Activated CD4-positive, alpha-beta T cell treated with anti-CD3 and anti-CD28 coated beads, Interleukin-2, amount 10 ng/mL, durations not matched to agents 24 days and 14 days (primary cell): ENCODE measurements around the gene PACS2. TPM values are rescaled to one million over a fixed set of nuclear protein-coding genes. Genes with fewer than 3 reads are reported as not detected.

Experiments
- DNase-seq: peaks from one replicate; pipeline ENCODE4 v3.0.0; 2022
- H3K27ac Mint-ChIP-seq: one replicate; pipeline ENCODE4 v1.8.0; 2022; ENCODE audit warnings: mild to moderate bottlenecking, mixed read lengths
- H3K27me3 Mint-ChIP-seq: one replicate; pipeline ENCODE4 v1.8.0; 2022; ENCODE audit warnings: mixed read lengths
- H3K36me3 Mint-ChIP-seq: one replicate; pipeline ENCODE4 v1.8.0; 2022; ENCODE audit warnings: low read depth, mild to moderate bottlenecking, mixed read lengths
- H3K4me1 Mint-ChIP-seq: one replicate; pipeline ENCODE4 v1.8.0; 2021; ENCODE audit warnings: mixed read lengths
- H3K4me3 Mint-ChIP-seq: one replicate; pipeline ENCODE4 v1.8.0; 2022; ENCODE audit warnings: mild to moderate bottlenecking, moderate library complexity, mixed read lengths
- H3K9me3 Mint-ChIP-seq: one replicate; pipeline ENCODE4 v1.8.0; 2021; ENCODE audit warnings: mixed read lengths
- intact Hi-C: fragments of 100-400 bp; cut with micrococcal nuclease; formaldehyde crosslinking; loops from one replicate; pipeline ENCODE4 v1.15.1; 2023
- total RNA-seq: library from RNA; stranded (reverse); gene quantifications from 2 replicates; pipeline ENCODE4 v1.2.3, GENCODE V29; 2022

Gene PACS2
- total RNA-seq, 1 donor from 2014 or later: 33.9 TPM

DNA sequence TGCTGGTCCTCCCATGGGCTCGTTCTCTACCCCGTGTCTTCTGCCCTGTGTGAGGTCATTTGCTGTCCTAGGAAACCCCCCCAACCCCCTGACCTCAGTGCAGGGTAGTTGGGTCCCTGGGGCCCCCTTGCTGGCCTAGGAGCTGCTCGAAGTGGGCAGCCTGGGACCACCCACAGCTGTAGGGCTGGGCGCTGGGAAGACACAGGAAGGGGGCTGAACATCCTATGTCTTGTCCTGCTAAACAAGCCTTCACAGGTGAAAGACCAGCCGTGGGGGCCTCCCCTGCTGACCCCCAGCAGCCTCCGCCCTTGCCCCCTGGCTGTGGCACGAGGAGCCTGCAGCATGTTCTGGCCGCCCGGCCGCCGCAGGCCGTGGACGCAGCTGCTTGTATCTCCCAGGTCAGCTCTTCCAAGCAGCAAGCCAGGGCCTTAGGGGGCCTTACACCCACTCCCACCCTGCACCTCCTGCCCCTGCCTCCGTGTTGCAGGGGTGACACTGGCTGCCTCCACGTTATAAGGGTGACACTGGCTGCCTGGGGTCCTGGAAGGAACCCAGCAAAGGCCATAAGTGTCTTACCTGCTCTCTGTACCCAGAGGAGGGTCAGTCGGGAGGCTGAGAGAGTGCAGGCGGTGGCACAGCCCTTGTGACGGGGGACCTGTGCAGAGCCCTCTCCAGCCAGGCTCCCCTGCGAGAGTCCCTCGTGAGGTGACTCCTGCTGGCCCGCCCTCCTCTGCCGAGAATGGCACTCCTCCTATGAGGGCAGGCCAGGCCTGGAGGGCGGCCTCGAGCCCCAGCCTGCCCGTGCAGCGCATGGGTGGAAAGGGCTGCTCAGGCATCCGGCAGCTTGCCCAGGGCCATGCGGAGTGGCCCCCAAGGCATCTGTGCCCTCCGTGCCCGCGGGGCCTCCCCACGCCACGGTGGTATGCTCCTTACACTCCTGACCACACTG, 72.3 kb downstream of the PACS2 start:
- no peak overlapping the region for H3K27ac Mint-ChIP-seq
- intact Hi-C loops: no loop called here
- H3K36me3 Mint-ChIP-seq: peaks cover 1% of the 10 kb centered on the region

DNA sequence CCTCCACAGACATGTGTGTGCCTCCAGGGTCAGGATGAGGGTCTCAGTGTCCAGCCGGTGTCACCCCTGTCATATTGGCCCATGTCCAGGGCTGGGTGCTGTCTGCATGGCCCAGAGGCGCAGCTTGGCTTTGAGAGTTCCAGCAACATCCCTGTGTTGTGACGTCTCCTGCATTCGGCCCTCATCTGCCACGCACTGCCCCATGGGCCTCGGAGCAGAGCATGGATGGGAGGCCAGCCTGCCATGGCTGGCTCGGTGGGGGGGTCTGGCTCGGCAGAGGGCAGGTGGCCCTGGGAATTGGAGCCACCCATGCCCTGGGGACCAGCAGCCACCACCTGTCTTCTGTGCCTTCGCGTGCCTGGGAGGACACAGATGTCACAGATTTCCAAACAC, 73.0 kb downstream of the PACS2 start:
- Mint-ChIP-seq H3K4me1 (peaks cover 5% of the 10 kb centered on the region), H3K4me3 (no peak overlapping the region), H3K9me3 (no peaks in the 10 kb centered on the region), H3K27me3 (no peaks in the 10 kb centered on the region), H3K36me3 (peaks cover 1% of the 10 kb centered on the region), H3K27ac (no peak overlapping the region)
- intact Hi-C loops: no loop called here
- DNase-seq: no peak

More for the DNA sequence above, 72.3 kb downstream of the PACS2 start:
- H3K4me1 Mint-ChIP-seq: peaks cover 5% of the 10 kb centered on the region
- H3K27me3 Mint-ChIP-seq: no peaks in the 10 kb centered on the region
- H3K4me3 Mint-ChIP-seq: no peak overlapping the region
- DNase-seq: no peak
- H3K9me3 Mint-ChIP-seq: no peaks in the 10 kb centered on the region

DNA sequence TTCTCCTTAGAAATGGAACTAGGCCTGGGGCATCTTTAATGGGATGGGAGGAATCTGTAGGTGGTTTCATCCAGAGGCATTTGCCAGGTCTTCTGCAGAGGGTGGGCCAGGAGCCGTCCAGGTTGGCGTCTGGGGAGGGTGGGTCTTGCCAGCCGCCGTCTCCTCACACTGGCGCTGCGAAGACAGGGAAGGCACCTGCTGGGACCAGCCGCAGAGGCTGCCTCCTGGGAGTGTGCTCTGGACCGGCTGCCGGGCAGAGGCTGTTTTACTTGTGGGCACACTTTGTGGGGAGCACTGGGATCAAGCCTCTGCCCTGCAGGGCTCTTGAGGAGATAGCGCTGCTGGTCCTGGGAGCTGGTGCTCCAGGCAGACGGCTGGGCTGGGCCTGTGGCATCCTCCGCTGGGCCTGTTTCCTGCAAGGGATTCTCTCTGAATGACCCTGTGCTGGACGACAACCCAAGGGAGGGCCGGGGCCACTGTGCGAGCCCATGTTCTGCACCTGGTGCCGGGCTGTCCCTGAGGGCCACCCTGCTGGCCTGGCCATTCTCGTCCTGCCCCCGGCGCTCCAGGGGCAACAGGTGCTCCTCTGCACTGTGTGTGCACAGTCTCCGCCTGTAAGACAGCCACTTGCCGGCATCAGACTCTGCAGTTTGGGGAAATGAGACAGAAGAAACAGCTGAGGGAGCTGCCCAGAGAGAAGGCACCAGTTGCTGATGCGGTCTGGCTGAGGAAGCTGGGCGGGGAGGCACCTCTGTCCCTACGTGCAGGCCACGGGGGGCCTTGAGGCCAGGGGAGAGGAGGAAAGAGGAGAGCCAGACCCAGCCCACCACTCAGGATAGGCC, 73.8 kb downstream of the PACS2 start:
- peaks cover 5% of the 10 kb centered on the region for H3K4me1 Mint-ChIP-seq
- intact Hi-C loops: no loop called here
- H3K9me3 Mint-ChIP-seq: no peaks in the 10 kb centered on the region
- peaks cover 1% of the 10 kb centered on the region for H3K36me3 Mint-ChIP-seq
- no peaks in the 10 kb centered on the region for H3K27me3 Mint-ChIP-seq
- DNase-seq: no peak
- no peak overlapping the region for H3K4me3 Mint-ChIP-seq
- no peak overlapping the region for H3K27ac Mint-ChIP-seq

DNA sequence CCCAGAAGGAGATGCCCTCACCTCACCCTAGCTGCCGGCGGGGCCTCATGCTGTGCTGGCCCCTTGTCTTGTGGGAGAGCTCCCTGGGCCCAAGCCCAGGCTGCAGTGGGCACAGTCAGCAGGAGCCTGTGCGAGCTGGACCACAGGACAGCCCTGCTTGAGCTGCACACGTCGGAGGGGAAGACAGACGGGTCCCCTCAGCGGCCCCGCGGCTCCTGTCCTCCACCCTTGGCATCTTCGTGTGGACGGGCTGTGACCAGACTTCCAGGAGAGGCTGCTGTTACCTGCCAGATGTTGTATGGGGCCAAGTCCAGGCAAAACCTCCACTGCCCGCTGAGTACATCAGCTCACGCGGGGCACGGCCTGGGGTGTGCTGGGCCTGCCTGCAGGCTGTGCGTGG, 74.4 kb downstream of the PACS2 start:
- Mint-ChIP-seq H3K4me3 (no peak overlapping the region), H3K4me1 (peaks cover 5% of the 10 kb centered on the region), H3K9me3 (no peaks in the 10 kb centered on the region), H3K27ac (no peak overlapping the region), H3K27me3 (no peaks in the 10 kb centered on the region), H3K36me3 (no peaks in the 10 kb centered on the region)
- intact Hi-C loops: no loop called here
- no peak for DNase-seq

DNA sequence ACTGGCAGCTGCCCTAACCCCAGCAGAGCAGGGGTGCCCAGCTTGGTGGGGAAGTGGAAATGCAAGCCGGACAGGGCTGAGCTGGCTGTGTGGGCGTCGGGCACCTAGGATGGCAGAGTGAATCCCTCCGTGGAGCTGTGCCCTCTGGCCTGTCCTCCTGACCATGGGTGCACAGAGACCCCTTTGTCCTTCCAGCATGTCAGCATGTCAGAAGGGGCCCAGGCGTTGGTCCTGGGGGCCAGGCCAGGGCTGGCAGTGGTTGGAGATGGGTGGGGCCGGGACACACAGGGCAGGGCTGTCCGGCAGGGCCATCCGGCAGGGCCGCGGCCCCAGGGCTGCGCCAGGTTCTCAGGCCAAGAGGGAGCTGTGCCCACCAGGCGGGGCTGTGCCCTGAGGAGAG, 75.0 kb downstream of the PACS2 start:
- no peak for DNase-seq
- intact Hi-C loops: no loop called here
- Mint-ChIP-seq H3K4me1 (peaks cover 5% of the 10 kb centered on the region), H3K27ac (no peak overlapping the region), H3K27me3 (no peaks in the 10 kb centered on the region), H3K36me3 (no peaks in the 10 kb centered on the region), H3K4me3 (no peak overlapping the region), H3K9me3 (no peaks in the 10 kb centered on the region)

DNA sequence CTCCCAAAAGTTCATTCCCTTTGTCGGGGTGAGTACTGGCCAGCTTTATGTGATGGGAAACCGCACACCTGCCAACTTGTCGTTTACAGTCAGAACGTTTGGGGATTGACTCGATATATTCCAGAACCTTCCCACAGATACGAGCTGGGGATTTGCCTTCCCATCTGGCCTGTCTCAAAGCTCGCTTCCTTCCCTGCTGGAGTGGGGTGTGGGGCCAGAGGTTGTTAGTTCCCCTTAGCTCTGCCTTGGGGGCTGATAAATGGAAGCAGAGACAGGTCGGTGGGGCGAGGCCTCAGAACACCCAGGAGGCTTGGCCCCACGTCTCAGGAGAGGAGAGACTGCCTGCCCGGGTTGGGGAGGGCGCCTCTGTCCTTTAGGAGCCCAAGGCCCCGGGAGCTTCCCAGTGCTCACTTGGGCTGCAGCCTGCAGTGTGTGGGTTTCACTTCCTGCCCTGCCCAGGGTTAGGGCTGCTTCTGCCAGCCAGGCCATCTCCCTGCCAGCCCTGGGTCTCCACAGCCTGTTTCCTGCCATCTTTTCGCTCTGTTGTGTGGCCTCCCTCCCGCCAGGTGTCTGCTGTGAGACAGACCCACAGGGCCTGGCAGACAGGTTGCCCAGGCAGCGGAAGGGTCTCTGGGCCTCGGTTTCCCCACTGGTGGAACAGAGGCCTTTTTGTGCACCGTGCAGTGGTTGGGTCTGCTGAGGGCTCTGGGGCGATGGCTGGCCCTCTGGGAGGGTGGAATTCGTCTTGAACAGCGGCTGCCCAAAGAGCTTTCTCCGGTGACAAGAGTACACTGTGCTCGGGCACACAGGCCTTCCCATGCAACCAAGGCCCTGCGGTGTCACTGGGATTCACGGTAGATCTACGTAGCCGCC, 75.7 kb downstream of the PACS2 start:
- Mint-ChIP-seq H3K27ac (no peak overlapping the region), H3K4me3 (no peak overlapping the region), H3K4me1 (peaks cover 5% of the 10 kb centered on the region), H3K36me3 (no peaks in the 10 kb centered on the region), H3K27me3 (no peaks in the 10 kb centered on the region), H3K9me3 (no peaks in the 10 kb centered on the region)
- DNase-seq: no peak
- intact Hi-C loops: no loop called here

DNA sequence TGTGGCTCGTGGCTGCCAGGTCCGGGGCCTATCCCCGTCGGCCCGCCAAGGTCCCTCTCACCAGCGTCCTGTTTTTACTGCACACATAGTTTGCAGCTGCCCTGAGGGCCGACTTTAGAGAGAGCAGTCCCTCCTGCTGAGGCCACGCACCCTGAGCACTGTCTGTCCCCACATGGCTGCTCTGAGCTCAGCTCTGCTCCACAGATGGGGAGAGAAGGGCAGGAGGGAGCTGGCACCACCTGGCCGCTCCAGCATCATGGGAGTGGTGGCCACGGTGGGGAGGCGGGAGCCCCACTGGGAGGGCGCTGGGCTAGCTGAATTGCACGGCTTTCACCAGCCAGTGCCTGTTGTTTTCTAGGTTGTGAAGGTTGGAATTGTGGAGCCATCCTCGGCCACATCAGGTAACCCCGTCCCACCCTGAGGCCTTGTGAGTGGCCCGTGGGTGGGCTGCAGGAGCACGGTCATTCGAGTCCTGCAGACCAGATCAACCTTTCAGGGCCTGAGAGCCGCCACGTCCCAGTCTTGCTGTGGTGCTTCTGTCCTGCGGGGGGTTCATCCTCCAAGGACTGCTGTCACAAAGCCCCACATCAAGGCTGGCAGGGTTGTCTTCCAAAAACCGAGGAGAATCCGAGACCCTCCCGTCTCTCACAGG, 76.4 kb downstream of the PACS2 start:
- Mint-ChIP-seq H3K9me3 (no peaks in the 10 kb centered on the region), H3K36me3 (no peaks in the 10 kb centered on the region), H3K4me3 (no peak overlapping the region), H3K4me1 (peaks cover 5% of the 10 kb centered on the region), H3K27me3 (no peaks in the 10 kb centered on the region), H3K27ac (no peak overlapping the region)
- no peak for DNase-seq
- intact Hi-C loops: no loop called here

DNA sequence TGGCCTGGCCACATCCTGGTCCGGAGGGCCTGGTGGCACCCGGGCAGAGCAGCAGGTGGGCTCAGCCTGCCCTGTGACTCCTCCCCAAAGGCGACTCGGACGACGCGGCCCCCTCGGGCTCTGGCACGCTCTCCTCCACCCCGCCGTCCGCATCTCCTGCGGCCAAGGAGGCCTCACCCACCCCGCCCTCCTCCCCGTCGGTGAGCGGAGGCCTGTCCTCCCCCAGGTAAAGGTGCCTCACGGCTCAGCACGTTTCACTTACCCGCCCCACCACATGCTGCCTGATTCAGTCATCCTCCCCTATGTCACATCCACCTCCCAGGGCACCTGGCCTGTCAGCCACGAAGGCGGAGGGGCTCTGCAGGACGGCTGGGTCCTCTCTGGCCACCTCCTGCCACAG, 77.0 kb downstream of the PACS2 start:
- DNase-seq: no peak
- H3K27ac Mint-ChIP-seq: peak overlapping the region; percentile 12
- intact Hi-C loops: no loop called here
- no peak overlapping the region for H3K4me3 Mint-ChIP-seq
- H3K27me3 Mint-ChIP-seq: no peaks in the 10 kb centered on the region
- H3K4me1 Mint-ChIP-seq: peaks cover 5% of the 10 kb centered on the region
- H3K9me3 Mint-ChIP-seq: no peaks in the 10 kb centered on the region
- H3K36me3 Mint-ChIP-seq: no peaks in the 10 kb centered on the region

DNA sequence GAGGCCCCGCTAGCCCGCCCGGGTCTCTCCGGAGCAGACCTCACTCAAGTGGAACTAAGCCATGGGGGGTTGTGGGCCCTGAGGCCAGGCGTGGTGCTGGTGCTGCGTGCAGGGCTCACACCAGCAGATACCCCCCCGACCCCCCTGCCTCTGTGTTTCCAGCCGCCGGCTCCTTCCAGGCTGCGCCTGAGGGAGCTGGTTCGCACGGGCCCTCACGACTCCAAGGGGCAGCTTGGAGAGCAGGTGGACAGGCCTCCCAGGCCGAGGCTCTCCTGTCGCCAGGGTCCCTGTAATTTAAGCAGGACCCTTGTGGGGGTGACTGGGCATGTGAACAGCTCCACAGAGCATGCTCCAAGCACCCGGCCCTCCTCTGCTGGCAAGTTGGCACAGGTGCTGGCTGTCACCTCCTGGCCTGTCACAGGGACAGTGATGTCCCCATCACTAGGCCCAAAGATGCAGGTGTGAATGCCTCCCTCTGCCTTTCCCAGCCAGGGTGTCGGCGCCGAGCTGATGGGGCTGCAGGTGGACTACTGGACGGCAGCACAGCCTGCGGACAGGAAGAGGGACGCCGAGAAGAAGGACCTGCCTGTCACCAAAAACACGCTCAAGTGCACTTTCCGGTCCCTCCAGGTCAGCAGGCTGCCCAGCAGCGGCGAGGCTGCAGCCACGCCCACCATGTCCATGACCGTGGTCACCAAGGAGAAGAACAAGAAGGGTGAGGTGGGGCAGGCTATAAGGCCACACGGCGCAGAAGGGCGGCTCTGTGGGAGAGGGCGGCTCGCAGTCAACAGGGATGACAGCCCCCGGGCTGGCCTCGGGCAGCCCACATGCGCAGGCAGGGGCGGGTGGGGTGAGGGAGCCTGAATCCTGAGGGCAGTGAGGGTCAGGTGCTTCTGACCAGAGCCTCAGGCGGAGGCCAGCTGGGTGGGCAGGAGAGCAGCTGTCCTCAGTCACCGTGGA, 77.9 kb downstream of the PACS2 start:
- intact Hi-C loops: no loop called here
- H3K4me3 Mint-ChIP-seq: no peak overlapping the region
- no peaks in the 10 kb centered on the region for H3K9me3 Mint-ChIP-seq
- no peaks in the 10 kb centered on the region for H3K27me3 Mint-ChIP-seq
- peaks cover 5% of the 10 kb centered on the region for H3K4me1 Mint-ChIP-seq
- no peak overlapping the region for H3K27ac Mint-ChIP-seq
- no peak for DNase-seq
- no peaks in the 10 kb centered on the region for H3K36me3 Mint-ChIP-seq

DNA sequence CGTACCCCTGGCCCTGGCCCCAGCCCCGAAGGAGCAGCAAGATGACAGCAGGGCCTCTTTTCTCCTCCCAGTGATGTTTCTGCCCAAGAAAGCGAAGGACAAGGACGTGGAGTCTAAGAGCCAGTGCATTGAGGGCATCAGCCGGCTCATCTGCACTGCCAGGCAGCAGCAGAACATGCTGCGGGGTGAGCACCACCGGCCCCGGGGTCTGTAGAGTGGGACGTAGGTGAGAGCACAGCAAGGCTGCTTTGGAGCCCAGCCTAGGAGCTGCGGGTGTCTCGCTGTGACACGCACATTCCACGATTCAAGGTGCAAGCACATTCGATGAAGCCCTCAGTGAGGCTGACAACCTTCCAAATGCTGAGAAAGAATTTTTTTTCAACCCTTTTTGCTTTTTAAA, 78.6 kb downstream of the PACS2 start:
- Mint-ChIP-seq H3K4me1 (peaks cover 8% of the 10 kb centered on the region), H3K27ac (no peak overlapping the region), H3K27me3 (no peaks in the 10 kb centered on the region), H3K36me3 (no peaks in the 10 kb centered on the region), H3K4me3 (no peak overlapping the region), H3K9me3 (no peaks in the 10 kb centered on the region)
- intact Hi-C loops: no loop called here
- no peak for DNase-seq

DNA sequence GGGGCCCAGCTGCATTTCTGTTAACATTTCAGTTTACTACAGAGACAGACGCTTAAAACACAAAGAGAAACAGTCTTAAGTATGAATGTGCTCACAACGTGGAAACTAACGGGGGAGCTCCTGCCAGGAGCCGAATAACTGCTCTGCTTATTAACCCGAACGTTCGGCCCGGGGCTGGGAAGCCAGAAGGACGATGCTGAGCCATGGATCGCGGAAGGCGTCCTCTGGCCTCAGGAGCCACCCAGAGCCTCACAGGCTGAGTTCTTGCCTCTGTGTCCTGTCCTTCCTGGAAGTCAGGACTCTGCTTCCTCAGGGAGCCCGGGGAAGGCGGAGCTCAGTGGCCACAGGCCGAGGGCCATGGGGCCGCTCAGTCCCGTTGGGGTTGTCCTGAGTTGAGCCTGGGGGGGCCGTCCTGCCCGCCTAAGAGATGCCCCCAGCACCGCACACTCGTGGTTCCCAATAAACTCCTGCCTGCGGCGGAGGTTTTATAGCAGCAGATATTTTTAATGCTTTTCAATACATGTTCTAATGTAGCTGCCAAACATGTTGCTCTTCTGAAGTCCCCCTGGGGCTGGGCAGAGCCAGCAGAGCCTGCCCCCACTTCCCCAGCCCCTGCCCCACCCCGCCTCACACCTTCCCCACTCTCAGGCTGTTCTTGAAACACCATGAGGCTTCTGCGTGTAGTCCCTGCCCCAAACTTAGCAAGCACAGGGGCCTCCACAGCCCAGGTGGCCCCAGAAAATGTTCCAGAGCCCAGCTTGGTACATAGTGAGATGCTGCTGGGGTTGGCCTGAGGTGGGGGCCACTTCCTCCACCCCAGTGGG, 80.4 kb downstream of the PACS2 start:
- Mint-ChIP-seq H3K36me3 (peaks cover 10% of the 10 kb centered on the region), H3K9me3 (no peaks in the 10 kb centered on the region), H3K27me3 (no peaks in the 10 kb centered on the region), H3K4me3 (no peak overlapping the region), H3K4me1 (peaks cover 14% of the 10 kb centered on the region), H3K27ac (no peak overlapping the region)
- intact Hi-C loops: loop anchor here (5.0 kb wide), 1 partner anchor 643 kb away; the partner anchor contains the start of gene SIVA1
- no peak for DNase-seq

DNA sequence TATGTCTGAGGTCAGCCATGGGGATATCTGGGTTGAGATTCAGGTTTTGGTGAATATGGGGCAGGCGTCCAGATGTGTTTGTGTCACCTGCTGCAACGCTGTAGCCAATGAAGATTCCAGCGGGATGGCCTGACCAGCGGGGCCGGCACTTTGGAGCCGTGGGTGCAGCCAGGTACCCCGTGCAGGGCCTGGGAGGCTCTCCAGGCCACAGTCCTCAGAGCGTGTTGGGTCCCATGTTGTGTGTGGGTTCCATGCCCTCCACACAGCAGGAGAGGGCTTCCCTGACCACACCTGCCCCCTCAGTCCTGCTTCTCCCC, 80.9 kb downstream of the PACS2 start:
- peaks cover 14% of the 10 kb centered on the region for H3K4me1 Mint-ChIP-seq
- no peaks in the 10 kb centered on the region for H3K27me3 Mint-ChIP-seq
- H3K9me3 Mint-ChIP-seq: peaks cover 4% of the 10 kb centered on the region
- H3K27ac Mint-ChIP-seq: no peak overlapping the region
- H3K4me3 Mint-ChIP-seq: no peak overlapping the region
- intact Hi-C loops: loop anchor here (5.0 kb wide), 1 partner anchor 643 kb away; the partner anchor contains the start of gene SIVA1
- DNase-seq: no peak
- peaks cover 16% of the 10 kb centered on the region for H3K36me3 Mint-ChIP-seq
